HG02870 (cell line): Measurements from ENCODE around the gene SCO2.

ENCODE experiments used
- ATAC-seq: cut with Tn5 transposase; IDR thresholded peaks from one replicate; pipeline ENCODE4 v1.9.1; 2021; ENCODE audit warnings: mild to moderate bottlenecking, moderate library complexity; ENCODE audit not compliant: unreplicated experiment

The SCO2 gene, protein sequence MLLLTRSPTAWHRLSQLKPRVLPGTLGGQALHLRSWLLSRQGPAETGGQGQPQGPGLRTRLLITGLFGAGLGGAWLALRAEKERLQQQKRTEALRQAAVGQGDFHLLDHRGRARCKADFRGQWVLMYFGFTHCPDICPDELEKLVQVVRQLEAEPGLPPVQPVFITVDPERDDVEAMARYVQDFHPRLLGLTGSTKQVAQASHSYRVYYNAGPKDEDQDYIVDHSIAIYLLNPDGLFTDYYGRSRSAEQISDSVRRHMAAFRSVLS

DNA sequence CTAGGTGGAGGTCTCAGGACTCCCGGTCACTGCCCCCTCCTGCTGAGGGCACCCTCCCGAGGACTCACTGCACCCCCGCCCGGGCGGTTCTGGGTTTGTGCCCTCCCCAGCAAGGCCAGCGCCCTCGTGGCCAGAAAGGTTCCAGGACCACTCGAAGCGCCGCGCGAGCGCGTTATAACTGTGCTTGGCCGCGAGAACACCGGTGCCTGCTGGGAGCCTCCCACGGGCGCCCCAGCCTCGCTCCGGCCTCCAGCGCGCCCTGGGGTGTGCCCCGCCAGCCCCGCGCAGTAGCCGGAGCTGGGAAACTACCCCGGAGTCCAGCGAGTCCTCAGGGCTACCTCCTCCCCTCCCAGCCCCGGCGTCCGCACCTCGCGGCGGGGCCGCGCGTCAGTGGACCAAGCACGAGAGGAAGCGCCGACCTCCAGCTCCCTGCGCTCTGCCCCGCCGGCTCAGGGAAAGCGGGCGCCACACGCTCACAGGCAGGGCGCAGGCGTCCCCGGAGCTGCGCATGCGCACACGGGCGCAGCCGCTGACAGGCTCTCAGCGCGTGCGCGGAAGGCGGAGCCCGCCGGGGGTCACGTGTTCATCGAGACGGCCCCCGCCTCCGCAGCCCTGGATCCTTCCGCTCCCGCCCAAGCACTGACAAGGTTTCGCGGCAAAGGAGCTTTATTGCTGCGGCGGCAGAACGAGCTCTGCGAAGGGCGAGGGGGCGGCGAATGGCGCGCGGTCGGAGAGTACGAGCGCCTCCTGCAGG is at the start of gene SCO2:
TSS of gene SCO2 (minus strand) at position 495 of the 754 bp plus-strand sequence. CDS start 1,187 bp downstream, outside the sequence.
- peak; percentile 41 for ATAC-seq

DNA sequence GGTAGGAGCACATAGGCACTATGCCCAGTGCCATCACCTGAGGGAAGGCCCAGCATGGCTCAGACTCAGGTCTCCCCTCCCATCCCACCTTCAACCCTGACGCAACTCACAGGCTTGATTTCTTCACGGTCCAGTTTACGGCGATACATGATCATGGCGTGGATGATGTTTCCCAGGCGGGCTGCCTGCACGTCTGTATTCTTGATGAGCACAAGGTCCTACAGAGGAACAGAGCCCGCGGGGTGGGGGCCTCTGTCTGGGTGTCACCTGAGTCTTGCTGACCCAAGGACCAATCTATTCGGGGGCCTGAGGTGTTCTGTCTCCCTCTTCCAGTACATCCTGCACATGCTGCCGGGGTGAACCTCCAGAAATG is 49.0 kb upstream of the SCO2 start:
- no peak for ATAC-seq

DNA sequence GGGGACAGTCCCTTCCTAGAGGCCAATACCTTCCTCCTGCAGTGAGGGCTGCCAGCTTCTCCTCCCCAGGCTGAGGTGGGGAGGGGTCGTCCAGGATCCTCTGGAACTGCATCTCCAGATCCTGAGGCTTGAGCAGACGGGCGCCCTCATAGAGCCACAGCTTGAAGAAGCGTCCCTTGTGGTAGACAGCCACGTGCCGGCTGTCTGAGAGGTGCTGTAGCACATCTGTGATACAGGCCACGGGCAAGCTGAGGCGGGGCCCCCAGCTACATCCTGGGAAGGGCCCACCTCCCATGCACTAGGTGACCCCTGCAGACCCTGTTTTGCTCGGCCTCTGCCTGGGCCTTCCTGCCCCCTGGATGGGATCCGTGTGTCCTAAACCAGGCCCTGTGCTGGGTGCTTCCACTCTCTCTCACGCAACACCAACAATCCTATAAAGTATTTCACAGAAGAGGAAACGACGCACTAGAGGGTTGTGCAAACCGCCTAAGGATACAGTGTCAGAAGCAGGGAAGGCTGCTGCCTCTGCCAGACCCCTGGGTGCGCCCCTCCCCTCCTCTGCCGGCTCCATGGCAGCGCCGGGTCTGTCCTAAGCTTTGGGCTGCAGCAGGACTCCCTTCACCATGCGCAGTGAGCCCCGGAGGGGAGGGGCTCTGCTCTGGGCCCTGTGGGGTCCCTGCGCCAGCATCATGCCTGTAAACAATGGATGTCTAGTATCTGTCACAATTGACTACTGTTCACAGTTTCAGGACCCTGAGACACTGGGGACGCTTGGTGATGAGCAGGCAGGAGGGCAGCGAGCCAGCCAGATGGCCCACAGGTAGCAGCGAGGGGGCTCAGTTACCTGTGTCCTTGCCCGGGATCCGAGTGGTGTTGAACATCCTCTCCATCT is 48.3 kb upstream of the SCO2 start:
- no peak for ATAC-seq

DNA sequence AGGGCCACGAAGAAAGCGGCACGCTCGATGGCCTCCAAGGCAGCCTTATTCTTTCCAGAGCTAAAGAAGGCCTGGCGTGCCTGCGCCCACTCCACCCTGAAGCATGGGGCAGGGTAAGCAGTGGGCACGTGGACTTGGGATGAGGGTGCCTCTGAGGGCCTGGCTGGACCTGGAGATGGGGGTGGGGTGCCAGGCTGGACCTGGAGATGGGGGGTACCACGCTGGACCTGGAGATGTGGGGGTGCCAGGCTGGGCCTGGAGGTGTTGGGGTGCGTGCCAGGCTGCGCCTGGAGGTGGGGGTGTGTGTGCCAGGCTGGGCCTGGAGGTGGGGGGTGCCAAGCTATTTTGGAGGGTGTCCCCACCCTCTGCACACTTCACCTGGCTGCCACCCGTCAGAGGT is 47.6 kb upstream of the SCO2 start:
- no peak for ATAC-seq

DNA sequence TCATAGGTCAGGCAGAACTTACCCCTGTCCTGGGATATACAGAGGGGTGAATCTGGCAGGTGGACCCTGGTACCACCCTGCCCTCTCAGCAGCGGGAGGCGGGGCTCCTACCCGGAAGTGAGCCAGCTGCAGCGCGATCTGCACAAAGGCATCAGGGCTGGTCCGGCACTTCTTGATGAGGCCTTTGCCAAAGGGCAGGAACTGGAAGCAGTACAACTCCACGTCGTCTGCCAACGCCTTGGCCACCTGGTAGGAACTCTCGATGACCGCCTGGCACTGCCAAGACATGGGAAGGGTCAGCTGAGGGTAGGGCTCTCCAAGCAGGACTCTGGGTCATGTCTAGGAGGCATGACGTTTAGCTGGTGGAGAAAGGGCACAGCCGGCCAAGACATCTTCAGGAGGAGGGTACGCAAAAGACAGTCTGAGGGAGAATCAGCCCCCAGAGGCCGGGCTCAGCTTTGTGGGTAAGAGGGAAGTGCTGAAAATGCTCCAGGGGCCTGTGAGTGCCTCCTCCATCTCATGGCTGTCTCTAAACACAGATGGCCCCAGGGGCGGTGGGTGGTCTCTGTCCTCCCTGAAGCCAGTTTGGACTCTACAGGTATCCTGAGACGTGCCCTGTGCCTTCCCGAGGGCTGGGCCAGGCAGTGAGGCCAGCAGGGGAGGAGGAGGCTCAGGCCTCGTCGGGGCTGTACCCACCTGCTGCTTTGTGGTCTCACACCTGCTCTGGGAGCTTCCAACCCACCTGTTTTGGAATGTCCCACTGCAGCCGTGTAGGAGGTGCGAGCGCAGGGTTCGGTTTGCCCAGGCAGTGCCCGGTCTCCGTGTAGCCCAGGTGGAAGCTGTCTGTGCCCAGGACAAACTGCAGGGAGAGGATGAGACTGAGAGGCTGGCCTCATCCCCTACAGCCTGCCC is 46.1 kb upstream of the SCO2 start:
- no peak for ATAC-seq

DNA sequence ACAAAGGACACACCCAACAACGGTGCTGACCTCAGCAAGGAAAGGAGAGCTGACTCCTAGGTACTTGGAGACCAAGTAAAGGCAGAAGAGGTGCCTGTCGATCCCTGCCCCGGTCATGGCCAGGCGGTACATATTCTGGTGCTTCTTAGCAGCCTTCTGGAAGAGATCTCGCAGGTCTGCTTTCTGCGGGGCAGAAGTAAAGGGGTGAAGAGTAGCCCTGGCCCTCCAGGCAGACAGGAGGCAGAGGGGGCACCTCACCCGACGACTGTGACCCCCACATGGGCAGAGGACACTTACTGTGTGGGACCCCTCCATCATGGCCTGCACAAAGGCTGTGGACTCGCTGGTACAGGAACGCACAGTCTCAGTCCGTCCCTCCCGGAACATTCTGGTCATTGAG is 45.5 kb upstream of the SCO2 start:
- ATAC-seq, result no peak

DNA sequence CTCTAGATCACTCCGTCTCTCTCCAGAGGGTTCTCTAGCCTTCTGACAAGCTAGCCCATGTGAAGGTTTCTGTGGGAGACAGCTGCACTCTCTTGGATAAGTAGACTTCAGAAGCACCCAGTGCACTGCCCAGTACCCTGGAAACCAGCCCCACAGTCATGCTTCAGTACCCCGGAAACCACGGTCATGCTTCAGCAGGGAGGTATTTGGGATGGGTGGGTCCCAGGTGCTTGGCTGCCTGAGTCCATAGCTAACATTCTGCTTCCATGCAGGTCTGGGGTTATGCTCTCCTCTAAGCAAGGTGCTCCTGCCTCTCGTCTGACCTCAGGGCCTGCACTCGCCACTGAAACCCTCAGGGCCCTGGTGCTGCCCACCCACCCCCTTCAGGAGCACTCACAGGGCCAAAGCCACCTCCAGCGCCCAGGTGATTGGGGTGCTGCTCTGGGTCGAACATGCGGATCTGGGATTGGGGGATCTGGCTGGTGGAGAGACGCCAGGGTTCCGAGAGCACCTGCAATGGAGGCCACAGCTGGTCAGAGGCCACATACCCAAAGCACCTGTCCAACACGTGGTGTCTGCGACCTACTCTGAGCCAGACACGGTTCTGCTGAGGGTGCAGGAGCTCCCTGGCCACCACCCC is 44.6 kb upstream of the SCO2 start:
- no peak for ATAC-seq

DNA sequence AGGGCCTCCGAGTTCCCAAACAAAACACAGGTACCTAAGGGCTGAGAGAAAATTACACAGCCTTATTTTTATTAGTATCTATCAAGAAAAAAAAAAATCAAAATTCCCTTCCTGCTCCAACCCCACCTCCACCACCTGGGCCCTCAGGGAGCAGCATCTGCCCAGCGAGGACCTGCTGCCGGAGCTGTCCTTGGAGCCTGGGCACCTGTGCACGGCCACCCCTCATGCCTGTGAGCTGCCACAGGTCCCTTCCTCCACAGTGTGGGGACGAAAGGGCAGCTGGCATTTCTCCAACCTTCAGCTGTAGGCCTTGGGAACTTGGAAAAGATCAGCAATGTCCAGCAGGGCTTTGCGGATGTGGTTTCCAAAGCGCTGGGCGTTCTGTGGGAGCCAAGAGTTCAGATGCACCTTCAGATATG is 43.7 kb upstream of the SCO2 start:
- ATAC-seq, result no peak

DNA sequence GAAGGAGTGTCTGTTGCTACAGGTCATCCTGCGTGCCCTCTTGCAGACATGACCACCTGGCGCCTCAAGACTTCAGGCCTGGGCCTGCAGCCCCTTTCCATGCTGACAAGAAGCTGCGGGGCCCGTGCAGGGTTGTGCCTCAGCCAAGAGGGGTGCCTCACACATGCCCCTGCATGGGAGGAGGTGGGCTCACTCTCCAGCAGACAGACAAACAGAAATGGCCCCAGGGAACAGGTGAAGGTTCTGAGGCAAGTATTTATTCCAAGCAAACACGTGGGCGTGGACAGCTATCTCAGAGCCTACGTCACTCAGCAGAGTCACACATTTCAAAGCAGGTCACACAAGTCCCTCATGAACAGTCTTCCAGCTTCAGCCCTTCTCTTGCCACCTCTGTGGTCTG is 43.2 kb upstream of the SCO2 start:
- no peak for ATAC-seq

DNA sequence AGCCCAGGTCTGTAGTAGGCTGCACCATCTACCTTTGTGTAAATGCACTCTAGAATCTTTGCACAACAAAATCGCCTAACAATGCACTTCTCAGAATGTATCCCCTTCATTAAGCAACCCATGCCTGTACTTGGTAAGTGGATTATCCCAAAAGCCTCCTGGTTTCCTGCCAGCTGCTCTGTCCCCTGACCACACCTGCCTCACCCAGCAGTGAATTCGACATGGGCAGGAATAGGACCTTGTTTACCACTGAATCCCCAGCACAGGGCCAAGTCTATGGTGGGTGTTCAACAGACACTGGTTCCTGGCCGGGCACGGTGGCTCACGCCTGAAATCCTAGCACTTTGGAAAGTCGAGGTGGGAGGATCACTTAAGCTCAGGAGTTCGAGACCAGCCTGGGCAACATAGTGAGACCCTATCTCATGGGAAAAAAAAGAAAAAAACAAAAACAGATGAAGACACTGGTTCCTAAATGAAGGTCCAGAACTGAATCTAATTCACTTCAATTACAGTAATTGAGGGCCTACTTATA is 42.4 kb upstream of the SCO2 start:
- ATAC-seq, result no peak

DNA sequence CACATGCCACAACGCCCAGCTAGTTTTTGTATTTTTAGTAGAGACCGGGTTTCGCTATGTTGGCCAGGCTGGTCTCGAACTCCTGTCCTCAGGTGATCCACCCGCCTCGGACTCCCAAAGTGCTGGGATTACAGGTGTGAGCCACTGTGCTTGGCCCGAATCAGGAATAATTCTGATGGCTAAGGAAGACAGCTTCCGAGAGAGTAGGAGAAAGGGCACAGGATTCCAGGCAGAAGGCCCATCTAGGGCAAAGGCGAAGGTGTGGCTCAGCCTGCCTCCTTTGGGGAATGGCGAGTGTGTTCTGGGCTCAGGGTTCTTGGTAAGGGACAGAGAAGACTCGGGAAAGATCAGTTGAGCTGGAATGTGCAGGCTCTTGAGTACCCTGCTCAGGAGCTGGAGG is 38.9 kb upstream of the SCO2 start:
- ATAC-seq, result no peak

DNA sequence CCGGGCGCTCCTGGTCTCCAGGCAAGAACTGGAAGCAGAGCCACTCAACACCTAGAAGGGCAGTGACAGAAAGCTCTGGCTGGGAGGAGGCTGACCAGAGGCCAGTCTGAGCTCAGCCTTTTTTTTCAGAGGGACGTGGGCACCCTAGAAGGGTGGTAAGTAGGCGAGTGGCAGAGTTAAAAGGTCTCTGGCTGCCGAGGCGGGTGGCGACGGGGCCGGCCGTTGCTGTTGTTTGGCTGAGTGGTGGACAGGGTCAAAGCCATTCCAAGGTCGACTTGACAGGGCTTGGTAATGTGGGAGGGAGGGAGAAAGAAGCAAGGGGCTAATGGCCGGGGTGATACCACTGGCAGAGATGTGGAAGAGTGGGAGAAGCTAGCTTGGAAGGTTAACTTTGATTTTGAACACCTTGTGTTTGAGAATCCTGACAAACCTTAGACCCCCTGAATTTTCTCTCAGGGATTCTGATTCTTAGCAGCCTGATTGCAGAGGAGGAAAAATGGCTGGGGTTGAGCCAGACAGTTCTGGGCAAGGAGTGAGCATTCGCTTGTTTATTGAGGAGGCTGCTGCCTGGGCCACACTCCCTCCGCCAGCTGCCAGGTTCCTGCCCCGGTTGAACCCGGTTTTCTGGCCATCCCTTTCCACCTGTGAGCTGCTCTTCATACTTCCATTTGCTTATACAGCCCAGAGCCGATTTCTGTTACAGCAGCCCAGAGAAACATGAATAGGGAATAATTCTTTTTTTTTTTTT is 38.2 kb upstream of the SCO2 start:
- ATAC-seq, result no peak

DNA sequence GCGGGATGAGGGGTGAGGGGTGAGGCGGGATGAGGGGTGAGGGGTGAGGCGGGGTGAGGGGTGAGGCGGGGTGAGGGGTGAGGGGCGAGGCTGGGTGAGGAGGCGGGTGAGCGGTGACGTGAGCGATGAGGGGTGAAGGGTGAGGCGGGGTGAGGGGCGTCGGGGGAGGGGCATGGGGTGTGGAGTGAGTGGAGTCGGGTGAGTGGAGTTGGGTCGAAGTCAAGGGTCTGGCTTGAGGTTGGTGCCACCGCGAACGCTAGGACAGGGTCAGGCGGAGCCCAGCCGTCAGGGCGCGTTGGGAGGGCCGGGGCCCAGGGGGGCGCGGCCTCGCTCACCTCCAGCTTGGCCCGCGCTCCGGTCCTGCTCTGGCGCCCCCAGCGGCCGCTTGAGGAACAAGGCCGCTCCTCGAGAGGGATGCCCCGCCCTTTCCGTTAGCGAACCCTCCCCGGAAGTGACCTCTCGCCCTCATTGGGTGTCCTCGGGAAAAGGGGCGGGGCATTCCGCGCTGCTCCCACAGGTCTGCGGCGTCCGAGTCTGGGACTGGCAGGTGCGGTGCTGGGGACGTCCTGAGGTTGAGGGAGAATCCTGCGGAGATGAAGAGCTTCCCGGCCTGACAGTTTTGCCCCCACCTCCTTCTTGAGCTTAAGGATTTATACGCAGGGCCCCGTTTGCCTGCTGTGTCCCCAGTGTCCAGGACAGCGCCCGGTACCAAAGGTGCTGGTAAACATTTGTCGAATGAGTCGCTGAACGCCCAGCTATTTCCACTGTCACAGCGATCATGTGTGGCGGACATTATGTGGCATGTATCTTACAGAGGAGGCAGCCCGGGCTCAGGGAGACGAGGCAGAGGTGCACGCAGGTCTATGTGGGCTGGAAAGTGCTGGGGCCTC is 37.4 kb upstream of the SCO2 start, which contains the start of gene SYCE3:
TSS of gene SYCE3 (minus strand) at position 397 of the 890 bp plus-strand sequence. CDS start 6,514 bp downstream, outside the sequence.
- peak; percentile 96 for ATAC-seq

DNA sequence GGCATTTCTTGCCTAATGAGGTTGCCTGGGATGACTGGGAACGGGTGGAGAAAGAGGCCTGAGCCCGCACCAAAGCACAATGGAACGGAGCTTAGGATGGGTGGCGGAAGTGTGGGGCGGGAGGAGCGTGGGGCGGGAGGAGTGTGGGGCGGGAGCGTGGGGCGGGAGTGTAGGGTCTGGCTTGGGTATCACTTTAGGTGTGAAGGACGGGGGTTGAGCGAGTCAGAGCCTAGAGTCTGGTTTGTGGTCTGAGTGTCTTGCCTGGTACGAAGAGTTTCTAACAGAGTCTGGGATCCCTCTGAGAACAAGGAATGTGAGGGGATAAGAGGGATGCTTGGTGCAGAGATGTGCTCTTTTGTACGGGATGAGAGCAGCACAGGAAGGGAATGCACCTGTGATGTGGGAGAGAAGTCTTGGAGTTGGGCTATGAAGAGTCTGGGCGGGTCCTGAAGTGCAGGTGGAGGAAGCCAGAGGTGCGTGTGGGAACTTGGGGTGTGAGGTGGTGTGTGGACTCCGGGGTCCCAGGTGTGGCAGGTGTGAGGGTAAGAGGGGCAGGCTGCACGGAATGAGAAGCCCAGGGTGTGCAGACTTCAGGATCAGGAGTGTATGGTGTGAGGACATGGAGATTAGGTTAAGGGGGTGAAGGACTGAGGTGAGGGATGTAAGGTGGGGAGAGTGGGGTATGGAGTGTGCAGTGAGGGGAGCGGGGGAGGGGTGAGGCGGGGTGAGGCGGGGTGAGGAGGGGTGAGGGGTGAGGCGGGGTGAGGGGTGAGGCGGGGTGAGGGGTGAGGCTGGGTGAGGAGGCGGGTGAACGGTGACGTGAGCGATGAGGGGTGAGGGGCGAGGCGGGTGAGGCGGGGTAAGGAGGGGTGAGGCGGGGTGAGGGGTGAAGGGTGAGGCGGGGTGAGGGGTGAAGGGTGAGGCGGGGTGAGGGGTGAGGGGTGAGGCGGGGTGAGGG is 36.3 kb upstream of the SCO2 start:
- no peak for ATAC-seq

DNA sequence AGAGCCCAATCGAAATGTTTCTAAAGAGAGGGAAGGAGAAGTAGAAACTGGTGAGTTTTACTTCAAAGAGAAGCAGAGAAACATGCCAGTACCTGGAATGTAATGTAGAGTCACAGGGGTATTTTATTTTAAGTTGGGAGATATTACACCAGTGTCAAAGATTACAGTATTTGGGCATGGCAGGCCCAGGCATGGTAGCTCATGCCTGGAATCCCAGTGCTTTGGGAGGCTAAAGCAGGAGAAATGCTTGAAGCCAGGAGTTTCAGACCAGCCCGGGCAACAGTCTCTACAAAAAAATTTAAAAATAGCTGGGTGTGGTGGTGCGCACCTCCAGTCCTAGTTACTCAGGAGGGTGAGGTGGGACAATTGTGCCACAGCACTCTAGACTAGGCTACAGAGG is 34.6 kb upstream of the SCO2 start:
- ATAC-seq, result no peak

DNA sequence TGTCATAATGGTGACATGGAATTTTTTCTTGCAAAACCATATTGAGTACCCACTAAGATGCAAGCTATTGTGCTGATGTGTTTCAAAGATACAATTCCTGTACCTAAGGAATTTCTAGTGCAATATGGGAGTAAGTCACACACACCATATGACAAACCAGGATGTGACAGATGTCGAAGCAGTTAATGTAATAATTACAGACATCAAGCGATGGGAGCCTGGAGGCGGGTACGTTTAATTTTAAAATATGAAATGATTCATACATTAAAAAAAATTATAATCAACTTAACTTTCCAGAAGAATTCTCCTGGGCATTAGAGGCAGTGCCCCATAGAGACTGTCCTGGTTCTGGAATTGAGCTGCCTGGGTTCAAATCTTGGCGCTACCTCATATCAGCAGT is 31.3 kb upstream of the SCO2 start:
- no peak for ATAC-seq

DNA sequence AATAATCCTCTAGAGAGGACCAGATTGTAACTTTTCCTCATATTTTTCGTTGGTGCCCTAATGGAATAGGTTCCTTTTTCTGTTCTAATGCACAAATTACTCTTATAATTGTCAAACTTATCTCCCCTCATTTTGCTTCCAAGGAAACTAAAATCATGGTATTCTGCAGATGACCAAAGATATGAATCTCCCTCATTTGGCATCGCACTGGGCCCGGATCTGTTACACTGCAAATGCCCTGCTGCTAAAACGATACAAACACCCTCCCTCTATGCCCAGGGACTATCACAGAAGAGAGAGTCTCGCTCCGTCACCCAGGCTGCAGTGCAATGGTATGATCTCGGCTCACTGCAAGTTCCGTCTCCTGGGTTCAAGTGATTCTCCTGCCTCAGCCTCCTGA is 27.9 kb upstream of the SCO2 start:
- no peak for ATAC-seq
